Measurements from ENCODE around the gene PPARG. TPM values are rescaled to one million over a fixed set of nuclear protein-coding genes. Genes with fewer than 3 reads are reported as not detected.
A peak's percentile ranks its signal among the peaks of the same experiment; 100 is the strongest.

Gene PPARG
- total and polyA plus RNA-seq, 2 donors (not counting 3 experiments of a cell fraction or from before 2014, with no cell fraction given): 0.15 to 1.3 TPM

GRCh38 chr3:12405432-12406272 is 116.8 kb downstream of the PPARG start:
- CTCF ChIA-PET: interaction anchor here (1.0 to 1.6 kb wide), 2 partner anchors 74 to 559 kb away, joined by 3 to 7 read pairs; partner anchors contain the start of gene TAMM41
- POLR2A ChIA-PET: no interaction called here
- Histone ChIP-seq H3K4me2 (ENCODE audit: insufficient read depth, low read length) (peak overlapping the region; percentile 83), H3K79me2 (ENCODE audit: control insufficient read depth, insufficient read depth, low read length) (no peaks in the 10 kb centered on the region), H3K27ac (ENCODE audit: insufficient read depth, low read depth, low read length) (peak overlapping the region; percentile 61), H3K9me1 (replicated peaks; ENCODE audit: control insufficient read depth, extremely low read depth, insufficient read depth, low read length) (no peaks in the 10 kb centered on the region), H3K36me3 (ENCODE audit: control insufficient read depth in 2 of 2, extremely low read depth in 1 of 2, insufficient read depth in 2 of 2, low read length in 2 of 2) (no peaks in the 10 kb centered on the region), H3K27me3 (ENCODE audit: control insufficient read depth in 2 of 2, insufficient read depth in 2 of 2, low read length in 2 of 2) (no peaks in the 10 kb centered on the region), H3K9me3 (replicated peaks; ENCODE audit: control insufficient read depth, insufficient read depth, low read length) (no peaks in the 10 kb centered on the region), H3K4me3 (replicated peaks in 1 of 3; ENCODE audit: insufficient read depth in 1 of 3, low read depth in 1 of 3, low read length in 3 of 3) (peak overlapping the region in 1 of 3 experiments; percentile 10), H3K9ac (replicated peaks; ENCODE audit: extremely low read depth, insufficient read depth, low read length) (no peak overlapping the region), H2AFZ (ENCODE audit: low read depth, low read length) (no peak overlapping the region), H3K4me1 (ENCODE audit: control insufficient read depth, extremely low read depth, insufficient read depth, low read length) (peaks cover 24% of the 10 kb centered on the region), H4K20me1 (replicated peaks; ENCODE audit: control insufficient read depth, extremely low read depth, insufficient read depth, low read length) (no peaks in the 10 kb centered on the region)
- DNase-seq (ENCODE audit: low read depth, low spot score): peak; percentile 98
- intact Hi-C loops (cut with micrococcal nuclease) (loop anchor here (1.0 to 5.0 kb wide), 4 partner anchors 57 to 268 kb away; no protein-coding TSS in a partner anchor), dilution Hi-C loops (cut with MboI; ENCODE audit: extremely low pct_ligation_motif_present, low sequenced_read_pairs) (no loop called here)
- no TSS peak for BruUV-seq (replicated peaks)
- FAIRE-seq: peak; percentile 98
- TF ChIP-seq FOS (IDR thresholded peaks at IDR 0.05; ENCODE audit: borderline replicate concordance, insufficient read depth, low read length) (peak; percentile 98), POLR2AphosphoS5 (IDR thresholded peaks at IDR 0.05; ENCODE audit: insufficient read depth, low read depth, low read length) (peak; percentile 93), EZH2 (IDR thresholded peaks at IDR 0.05; ENCODE audit: borderline replicate concordance, low read depth, low read length, severe bottlenecking) (no peak), GATA2 (IDR thresholded peaks at IDR 0.05; ENCODE audit: insufficient read depth, insufficient read length, low read depth, low read length) (peak; percentile 100), JUN (IDR thresholded peaks at IDR 0.05; ENCODE audit: borderline replicate concordance, insufficient read depth, insufficient read length, low read depth) (peak; percentile 88), POLR2A (IDR thresholded peaks at IDR 0.05; ENCODE audit: low read depth, low read length) (no peak), MYC (IDR thresholded peaks at IDR 0.05; ENCODE audit: low read depth, low read length) (no peak)
- TF ChIP-seq, protein P1, sequence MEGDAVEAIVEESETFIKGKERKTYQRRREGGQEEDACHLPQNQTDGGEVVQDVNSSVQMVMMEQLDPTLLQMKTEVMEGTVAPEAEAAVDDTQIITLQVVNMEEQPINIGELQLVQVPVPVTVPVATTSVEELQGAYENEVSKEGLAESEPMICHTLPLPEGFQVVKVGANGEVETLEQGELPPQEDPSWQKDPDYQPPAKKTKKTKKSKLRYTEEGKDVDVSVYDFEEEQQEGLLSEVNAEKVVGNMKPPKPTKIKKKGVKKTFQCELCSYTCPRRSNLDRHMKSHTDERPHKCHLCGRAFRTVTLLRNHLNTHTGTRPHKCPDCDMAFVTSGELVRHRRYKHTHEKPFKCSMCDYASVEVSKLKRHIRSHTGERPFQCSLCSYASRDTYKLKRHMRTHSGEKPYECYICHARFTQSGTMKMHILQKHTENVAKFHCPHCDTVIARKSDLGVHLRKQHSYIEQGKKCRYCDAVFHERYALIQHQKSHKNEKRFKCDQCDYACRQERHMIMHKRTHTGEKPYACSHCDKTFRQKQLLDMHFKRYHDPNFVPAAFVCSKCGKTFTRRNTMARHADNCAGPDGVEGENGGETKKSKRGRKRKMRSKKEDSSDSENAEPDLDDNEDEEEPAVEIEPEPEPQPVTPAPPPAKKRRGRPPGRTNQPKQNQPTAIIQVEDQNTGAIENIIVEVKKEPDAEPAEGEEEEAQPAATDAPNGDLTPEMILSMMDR (IDR thresholded peaks at IDR 0.05; ENCODE audit: extremely low read depth in 1 of 2, insufficient read depth in 1 of 2, low read depth in 1 of 2, low read length in 2 of 2): no peak
- TF ChIP-seq, protein P2, sequence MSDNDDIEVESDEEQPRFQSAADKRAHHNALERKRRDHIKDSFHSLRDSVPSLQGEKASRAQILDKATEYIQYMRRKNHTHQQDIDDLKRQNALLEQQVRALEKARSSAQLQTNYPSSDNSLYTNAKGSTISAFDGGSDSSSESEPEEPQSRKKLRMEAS (IDR thresholded peaks at IDR 0.05; ENCODE audit: insufficient read depth, insufficient read length): no peak

All from endothelial cell of umbilical vein (primary cell).